ENCODE data around the gene MIER3. TPM values are rescaled to one million over a fixed set of nuclear protein-coding genes. Genes with fewer than 3 reads are reported as not detected.
A peak's percentile ranks its signal among the peaks of the same experiment; 100 is the strongest.

MIER3 gene
- total RNA-seq, 6 experiments from 2014 or later = 7.3 to 14.7 (median 11.2) TPM

GRCh38 chr5:56919942-56920662 is 31.8 kb downstream of the MIER3 start:
- no peak overlapping the region for H3K4me3 ChIP-seq
- H3K9me3 ChIP-seq = no peaks in the 10 kb centered on the region
- H3K4me1 ChIP-seq = peaks cover 0 to 20% (median 6%) of the 10 kb centered on the region in 4 donors
- DNase-seq = no peak
- no peaks in the 10 kb centered on the region for H3K27me3 ChIP-seq
- intact Hi-C loops (cut with DNase I) = no loop called here
- H3K27ac ChIP-seq = no peak overlapping the region
- WGBS (ENCODE audit: insufficient coverage, low coverage, low lambda C conversion rate, missing lambda C conversion rate) = 69% methylated on average over 1 of the region's 1 CpG
- no peak for ATAC-seq
- TF ChIP-seq CTCF (IDR thresholded peaks at IDR 0.05) = no peak
- no peak for TF ChIP-seq POLR2A (IDR thresholded peaks at IDR 0.05)
- peaks cover 0 to 29% (median 13%) of the 10 kb centered on the region in 4 donors for H3K36me3 ChIP-seq

GRCh38 chr5:56918054-56918453 is 33.9 kb downstream of the MIER3 start:
- peak; percentile 58 to 79 (median 78) for ATAC-seq
- Histone ChIP-seq H3K27ac (peak overlapping the region in 2 of 3 donors; percentile 71 to 80), H3K4me1 (peaks cover 0 to 20% (median 6%) of the 10 kb centered on the region in 4 donors), H3K9me3 (no peaks in the 10 kb centered on the region), H3K27me3 (no peaks in the 10 kb centered on the region), H3K4me3 (no peak overlapping the region), H3K36me3 (peaks cover 0 to 13% (median 5%) of the 10 kb centered on the region in 4 donors)
- TF ChIP-seq POLR2A (IDR thresholded peaks at IDR 0.05) (no peak), CTCF (IDR thresholded peaks at IDR 0.05) (no peak)
- intact Hi-C loops (cut with DNase I) = no loop called here
- WGBS (ENCODE audit: insufficient coverage, low coverage, low lambda C conversion rate, missing lambda C conversion rate) = 38% methylated on average over 2 of the region's 2 CpGs
- DNase-seq = peak; percentile 29 to 69 (median 61)

GRCh38 chr5:56917534-56917933 is 34.4 kb downstream of the MIER3 start:
- ATAC-seq = peak; percentile 99 to 100 (median 99)
- H3K27ac ChIP-seq = peak overlapping the region in 2 of 3 donors; percentile 71 to 80
- intact Hi-C loops (cut with DNase I) = no loop called here

GRCh38 chr5:56914678-56915077 is 37.2 kb downstream of the MIER3 start:
- WGBS (ENCODE audit: insufficient coverage, low coverage, low lambda C conversion rate, missing lambda C conversion rate) = 72% methylated on average over 2 of the region's 2 CpGs
- ATAC-seq (no peak), DNase-seq (no peak)
- no peak overlapping the region for H3K4me3 ChIP-seq
- TF ChIP-seq CTCF (IDR thresholded peaks at IDR 0.05) (no peak), POLR2A (IDR thresholded peaks at IDR 0.05) (no peak)
- H3K27me3 ChIP-seq = no peaks in the 10 kb centered on the region
- H3K36me3 ChIP-seq = no peaks in the 10 kb centered on the region
- no peak overlapping the region for H3K27ac ChIP-seq
- no peaks in the 10 kb centered on the region for H3K9me3 ChIP-seq
- intact Hi-C loops (cut with DNase I) = no loop called here
- H3K4me1 ChIP-seq = peaks cover 0 to 28% (median 6%) of the 10 kb centered on the region in 4 donors

More at GRCh38 chr5:56917534-56917933, 34.4 kb downstream of the MIER3 start:
- Histone ChIP-seq H3K36me3 (peaks cover 0 to 8% (median 4%) of the 10 kb centered on the region in 4 donors), H3K4me3 (no peak overlapping the region), H3K27me3 (no peaks in the 10 kb centered on the region), H3K4me1 (peaks cover 0 to 20% (median 6%) of the 10 kb centered on the region in 4 donors), H3K9me3 (no peaks in the 10 kb centered on the region)
- DNase-seq = peak; percentile 58 to 91 (median 83)
- no peak for TF ChIP-seq POLR2A (IDR thresholded peaks at IDR 0.05)
- no peak for TF ChIP-seq CTCF (IDR thresholded peaks at IDR 0.05)
- WGBS (ENCODE audit: insufficient coverage, low coverage, low lambda C conversion rate, missing lambda C conversion rate) = 0% methylated on average over 1 of the region's 2 CpGs
